ENCODE results near the gene TMCC2.

DNA sequence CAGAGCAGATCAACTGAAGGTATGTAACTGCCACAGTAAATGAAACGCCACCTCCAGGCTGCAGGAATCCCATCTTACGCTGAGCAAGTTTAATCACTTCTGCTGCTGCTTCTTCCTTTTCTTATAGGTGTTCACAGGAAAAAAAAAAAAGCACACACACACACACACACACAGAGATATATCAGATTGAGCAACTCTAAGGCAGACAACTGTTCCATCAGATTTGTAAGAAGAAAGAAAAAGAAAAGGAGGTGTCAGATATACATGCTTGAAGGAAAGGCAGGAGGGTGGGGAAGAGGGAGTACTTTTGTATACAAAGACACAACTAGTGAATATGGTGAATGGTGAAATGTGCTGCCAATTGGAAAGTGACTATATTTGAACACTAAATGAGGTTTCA is 44.8 kb upstream of the TMCC2 start:
- TF ChIP-seq, protein P1, sequence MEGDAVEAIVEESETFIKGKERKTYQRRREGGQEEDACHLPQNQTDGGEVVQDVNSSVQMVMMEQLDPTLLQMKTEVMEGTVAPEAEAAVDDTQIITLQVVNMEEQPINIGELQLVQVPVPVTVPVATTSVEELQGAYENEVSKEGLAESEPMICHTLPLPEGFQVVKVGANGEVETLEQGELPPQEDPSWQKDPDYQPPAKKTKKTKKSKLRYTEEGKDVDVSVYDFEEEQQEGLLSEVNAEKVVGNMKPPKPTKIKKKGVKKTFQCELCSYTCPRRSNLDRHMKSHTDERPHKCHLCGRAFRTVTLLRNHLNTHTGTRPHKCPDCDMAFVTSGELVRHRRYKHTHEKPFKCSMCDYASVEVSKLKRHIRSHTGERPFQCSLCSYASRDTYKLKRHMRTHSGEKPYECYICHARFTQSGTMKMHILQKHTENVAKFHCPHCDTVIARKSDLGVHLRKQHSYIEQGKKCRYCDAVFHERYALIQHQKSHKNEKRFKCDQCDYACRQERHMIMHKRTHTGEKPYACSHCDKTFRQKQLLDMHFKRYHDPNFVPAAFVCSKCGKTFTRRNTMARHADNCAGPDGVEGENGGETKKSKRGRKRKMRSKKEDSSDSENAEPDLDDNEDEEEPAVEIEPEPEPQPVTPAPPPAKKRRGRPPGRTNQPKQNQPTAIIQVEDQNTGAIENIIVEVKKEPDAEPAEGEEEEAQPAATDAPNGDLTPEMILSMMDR (IDR thresholded peaks at IDR 0.05) = no peak
- TF ChIP-seq POLR2A (IDR thresholded peaks at IDR 0.05) (no peak), POLR2AphosphoS5 (IDR thresholded peaks at IDR 0.05) (no peak), EP300 (IDR thresholded peaks at IDR 0.05) (no peak)
